Iris pigment epithelial cell (primary cell): ENCODE data around the gene NPEPL1.
A peak's percentile ranks its signal among the peaks of the same experiment; 100 is the strongest.

ENCODE experiments used
- DNase-seq: peaks from one replicate; pipeline ENCODE4 v3.0.0-alpha.2; 2011; ENCODE audit warnings: low read depth

NPEPL1 gene

GRCh38 chr20:58658760-58659159, 33.8 kb upstream of the NPEPL1 start:
- no peak for DNase-seq

- DNase-seq: no peak
These were observed 32.8 kb upstream of the NPEPL1 start for GRCh38 chr20:58659841-58660240.

- DNase-seq: no peak
These were observed 31.6 kb upstream of the NPEPL1 start for GRCh38 chr20:58660855-58661597.

GRCh38 chr20:58661598-58662473, 30.8 kb upstream of the NPEPL1 start:
- DNase-seq: no peak

GRCh38 chr20:58664331-58664730, 28.3 kb upstream of the NPEPL1 start:
- DNase-seq: no peak

GRCh38 chr20:58664883-58665282, 27.7 kb upstream of the NPEPL1 start:
- DNase-seq: no peak

- peak; percentile 42 for DNase-seq
These were observed 27.0 kb upstream of the NPEPL1 start for GRCh38 chr20:58665606-58666005.

- DNase-seq: no peak
These were observed 25.9 kb upstream of the NPEPL1 start for GRCh38 chr20:58666702-58667101.

GRCh38 chr20:58667975-58668374, 24.6 kb upstream of the NPEPL1 start:
- no peak for DNase-seq

- DNase-seq: no peak
These were observed 23.7 kb upstream of the NPEPL1 start for GRCh38 chr20:58668901-58669286.

GRCh38 chr20:58669287-58670006, 23.2 kb upstream of the NPEPL1 start:
- DNase-seq: no peak

- DNase-seq: no peak
These were observed 22.5 kb upstream of the NPEPL1 start for GRCh38 chr20:58670102-58670501.

- DNase-seq: no peak
These were observed 21.9 kb upstream of the NPEPL1 start for GRCh38 chr20:58670659-58671058.

GRCh38 chr20:58673119-58673518, 19.5 kb upstream of the NPEPL1 start:
- DNase-seq: no peak

GRCh38 chr20:58675146-58675584, 17.4 kb upstream of the NPEPL1 start:
- no peak for DNase-seq

- DNase-seq: no peak
These were observed 17.0 kb upstream of the NPEPL1 start for GRCh38 chr20:58675641-58676040.

GRCh38 chr20:58676161-58676560, 16.4 kb upstream of the NPEPL1 start:
- DNase-seq: no peak

GRCh38 chr20:58677079-58677604, 15.5 kb upstream of the NPEPL1 start:
- no peak for DNase-seq

GRCh38 chr20:58677808-58678207, 14.8 kb upstream of the NPEPL1 start:
- no peak for DNase-seq

- DNase-seq: no peak
These were observed 13.8 kb upstream of the NPEPL1 start for GRCh38 chr20:58678806-58679205.

- peak; percentile 40 for DNase-seq
These were observed 9.7 kb upstream of the NPEPL1 start for GRCh38 chr20:58682656-58683531.
